ENCODE data around the gene NUDT14. TPM values are rescaled to one million over a fixed set of nuclear protein-coding genes. Genes with fewer than 3 reads are reported as not detected.

NUDT14 gene
- total RNA-seq, 1 donor from 2014 or later: 17.7 TPM

- no peak for DNase-seq (ENCODE audit: low read depth)
Observed at GRCh38 chr14:105199093-105199492, 18.0 kb upstream of the NUDT14 start.

- no peak for DNase-seq (ENCODE audit: low read depth)
Observed at GRCh38 chr14:105198588-105198987, 17.5 kb upstream of the NUDT14 start.

DNA sequence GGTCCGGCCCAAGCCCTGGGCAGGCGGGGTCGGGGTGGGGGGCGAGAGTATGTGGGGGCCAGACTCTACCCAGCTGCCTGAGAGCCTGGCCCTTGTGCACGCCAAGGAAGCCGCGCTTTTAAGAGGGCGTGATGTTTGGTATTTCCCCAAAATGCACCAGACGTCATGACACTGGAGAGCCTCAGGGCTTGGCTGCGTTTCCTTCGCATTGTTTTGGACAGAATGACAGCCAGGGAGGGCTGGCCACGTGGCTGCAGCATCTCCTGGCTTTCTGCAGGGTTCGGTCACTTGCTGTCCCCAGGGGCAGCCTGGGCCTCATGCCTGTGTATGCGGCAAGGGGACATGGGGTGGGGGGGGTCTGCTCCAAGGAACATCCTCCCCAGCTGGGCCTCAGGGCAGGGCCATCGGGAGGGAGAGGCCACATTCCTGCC is 16.1 kb upstream of the NUDT14 start:
- DNase-seq (ENCODE audit: low read depth): no peak

DNA sequence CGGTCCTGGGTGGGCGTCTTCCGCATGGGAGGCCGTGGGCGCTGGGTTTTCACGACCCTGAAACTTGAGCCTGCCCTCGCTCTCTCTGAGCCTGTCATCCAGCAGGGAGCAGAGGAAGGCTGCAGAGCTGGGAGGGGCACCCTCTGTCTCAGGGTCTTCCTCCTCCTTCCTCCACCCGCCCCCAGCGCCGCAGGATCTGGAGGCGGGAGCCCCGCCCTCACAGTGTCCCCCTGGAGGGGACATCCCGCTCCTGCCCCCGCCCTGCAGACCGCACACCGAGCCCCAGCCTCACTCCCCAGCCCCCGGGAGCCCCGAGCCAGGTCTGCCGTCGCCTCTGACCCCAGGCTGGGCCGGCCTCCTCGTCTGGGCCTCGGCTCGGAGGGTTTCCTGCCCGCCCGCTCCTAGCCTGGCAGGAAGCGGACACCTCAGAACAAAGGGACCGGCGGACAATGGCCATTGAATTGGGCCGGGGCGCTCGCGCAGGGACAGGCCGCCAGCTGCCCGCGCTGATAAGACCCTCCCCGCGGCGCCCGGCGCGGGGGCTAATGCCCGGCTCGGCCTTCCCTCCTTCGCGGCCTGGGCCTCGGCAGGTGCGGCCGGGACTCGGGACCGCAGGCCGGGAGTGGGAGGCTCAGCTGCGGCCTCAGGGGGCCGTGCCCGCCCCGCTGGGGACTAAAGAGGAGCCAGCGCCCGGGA is 15.3 kb upstream of the NUDT14 start:
- DNase-seq (ENCODE audit: low read depth): no peak

DNA sequence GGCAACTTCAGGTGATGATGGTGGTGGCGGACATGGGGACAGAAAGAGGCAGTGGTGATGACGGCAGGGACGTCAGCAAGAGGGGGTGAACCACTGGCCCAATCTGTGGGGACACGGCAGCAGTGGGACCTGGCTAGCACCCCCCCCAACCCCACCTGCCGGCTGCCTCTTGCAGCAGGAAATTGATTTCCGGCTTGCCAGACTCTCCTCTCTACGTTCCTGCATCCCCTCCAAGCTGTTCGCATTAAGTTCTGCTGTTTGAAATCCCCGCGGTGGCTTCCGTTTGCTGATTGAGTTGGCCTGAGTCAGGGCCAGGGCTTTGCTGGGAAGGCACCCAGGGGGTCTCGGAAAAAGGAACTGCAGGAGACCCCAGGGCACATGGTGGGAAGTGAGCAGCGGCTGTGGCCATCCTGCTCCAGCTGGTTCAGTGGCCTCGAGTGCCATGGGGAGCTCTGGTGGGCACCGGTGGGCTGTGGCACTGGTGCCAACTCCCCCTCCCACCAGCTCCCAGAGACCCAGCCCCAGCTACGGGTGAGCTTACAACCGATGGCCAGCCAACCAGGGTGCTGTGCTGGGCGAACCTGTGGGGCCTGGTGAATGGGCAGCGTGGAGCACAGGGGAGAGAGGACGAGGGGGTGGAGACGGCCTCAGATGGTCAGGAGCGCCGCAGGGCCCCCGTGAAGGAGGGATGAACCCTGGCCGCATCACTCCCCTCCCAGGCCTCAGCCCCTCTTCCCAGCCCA is 14.6 kb upstream of the NUDT14 start:
- DNase-seq (ENCODE audit: low read depth): no peak

DNA sequence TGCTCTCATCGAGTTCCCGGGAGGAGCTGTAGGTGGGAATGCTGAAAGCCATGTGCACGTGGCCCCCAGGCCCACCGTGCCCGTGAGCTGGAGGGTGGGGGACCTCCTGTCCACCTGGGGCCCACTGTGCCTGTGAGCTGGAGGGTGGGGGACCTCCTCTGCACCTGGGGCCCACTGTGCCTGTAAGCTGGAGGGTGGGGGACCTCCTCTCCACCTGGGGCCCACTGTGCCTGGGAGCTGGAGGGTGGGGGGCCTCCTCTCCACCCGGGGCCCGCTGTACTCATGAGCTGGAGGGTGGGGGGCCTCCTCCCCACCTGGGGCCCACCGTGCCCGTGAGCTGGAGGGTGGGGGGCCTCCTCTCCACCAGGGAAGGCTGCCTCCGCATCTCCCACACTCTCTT is 13.9 kb upstream of the NUDT14 start:
- DNase-seq (ENCODE audit: low read depth): no peak

DNA sequence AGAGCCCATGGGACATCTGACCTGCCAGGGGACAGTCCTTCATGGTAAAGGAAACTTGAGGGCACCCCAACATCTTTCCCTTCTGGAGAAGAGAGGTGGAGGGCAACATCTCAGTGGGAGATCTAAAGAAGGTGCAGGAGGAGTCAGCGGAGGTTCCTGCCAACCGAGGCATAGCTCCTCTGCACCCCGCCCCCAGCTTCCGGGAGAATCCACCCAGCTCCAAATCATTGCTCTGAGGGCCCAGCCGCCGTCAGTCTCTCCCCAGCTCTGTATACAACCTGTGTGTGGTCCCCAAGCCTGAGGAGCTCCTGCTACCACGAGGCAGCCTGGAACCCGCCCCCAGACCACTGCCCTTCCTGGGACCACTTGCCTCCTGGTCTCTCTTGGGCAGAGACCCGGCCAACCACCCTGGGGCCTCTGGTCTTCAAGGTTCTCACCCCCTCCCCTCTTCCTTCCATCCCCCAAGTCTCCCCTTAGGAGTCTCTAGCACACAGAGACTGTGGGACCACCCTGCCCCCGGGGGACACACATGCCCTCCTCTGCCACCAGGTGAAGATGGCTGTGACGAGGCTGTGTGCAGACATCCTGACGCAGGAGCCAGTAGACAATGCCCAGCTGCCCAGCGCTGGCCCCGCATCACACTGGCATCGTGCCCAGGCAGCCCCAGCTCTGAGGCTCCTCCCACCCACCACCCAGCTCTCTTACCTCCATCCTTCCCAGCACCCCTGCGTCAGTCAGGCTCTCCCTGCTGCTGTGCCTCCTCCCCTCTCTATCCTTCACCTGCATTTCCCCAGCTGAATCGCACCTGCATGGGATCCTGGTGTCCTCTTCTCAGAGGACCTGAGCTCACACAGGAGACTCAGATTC is 13.0 kb upstream of the NUDT14 start:
- DNase-seq (ENCODE audit: low read depth): peak; percentile 24

DNA sequence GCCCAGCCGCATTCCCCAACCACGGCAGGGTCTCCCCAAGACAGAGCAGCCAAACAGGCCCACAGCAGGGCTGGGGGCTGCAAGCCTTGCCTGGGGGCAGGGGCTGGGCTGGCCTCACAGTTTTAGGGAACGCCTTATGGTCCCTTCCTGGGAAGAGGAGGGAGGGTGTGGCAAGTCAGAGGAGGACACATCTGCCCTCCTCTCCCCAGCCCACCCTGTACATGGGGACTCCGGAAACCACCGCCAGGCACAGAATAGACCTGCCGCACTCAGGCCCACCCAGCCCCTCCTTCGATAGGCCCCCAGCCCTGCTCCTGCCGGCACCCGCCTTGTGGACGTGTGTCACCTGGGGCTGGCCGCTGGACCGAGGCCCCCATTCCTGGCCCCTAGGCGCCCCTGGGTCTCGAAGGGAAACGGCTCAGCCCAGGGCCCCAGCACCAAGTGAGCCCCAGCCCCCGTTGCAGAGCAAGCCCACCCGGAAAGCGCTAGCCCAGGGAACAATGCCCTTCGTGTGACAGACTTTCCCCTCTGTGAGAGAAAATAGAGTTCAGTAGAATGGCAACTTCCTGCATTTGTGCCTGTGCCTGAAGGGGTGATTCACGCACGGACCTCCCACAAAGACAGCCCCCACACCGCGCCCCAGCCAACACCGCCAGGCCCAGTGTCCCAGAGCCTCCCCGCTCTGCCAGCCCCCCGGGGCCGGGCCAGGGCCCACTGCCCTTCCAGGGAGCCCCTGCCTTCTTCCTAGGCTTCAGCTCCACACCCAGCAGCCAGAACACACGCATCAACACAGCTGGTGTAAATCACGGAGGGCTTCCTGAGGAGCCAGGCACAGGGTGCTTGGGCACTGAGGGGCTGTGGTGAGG is 12.0 kb upstream of the NUDT14 start:
- DNase-seq (ENCODE audit: low read depth): no peak

GRCh38 chr14:105187935-105188524 is 6.9 kb upstream of the NUDT14 start:
- DNase-seq (ENCODE audit: low read depth): no peak

- no peak for DNase-seq (ENCODE audit: low read depth)
Observed at GRCh38 chr14:105187116-105187515, 6.0 kb upstream of the NUDT14 start.

GRCh38 chr14:105185973-105186372 is 4.9 kb upstream of the NUDT14 start:
- DNase-seq (ENCODE audit: low read depth): no peak

DNA sequence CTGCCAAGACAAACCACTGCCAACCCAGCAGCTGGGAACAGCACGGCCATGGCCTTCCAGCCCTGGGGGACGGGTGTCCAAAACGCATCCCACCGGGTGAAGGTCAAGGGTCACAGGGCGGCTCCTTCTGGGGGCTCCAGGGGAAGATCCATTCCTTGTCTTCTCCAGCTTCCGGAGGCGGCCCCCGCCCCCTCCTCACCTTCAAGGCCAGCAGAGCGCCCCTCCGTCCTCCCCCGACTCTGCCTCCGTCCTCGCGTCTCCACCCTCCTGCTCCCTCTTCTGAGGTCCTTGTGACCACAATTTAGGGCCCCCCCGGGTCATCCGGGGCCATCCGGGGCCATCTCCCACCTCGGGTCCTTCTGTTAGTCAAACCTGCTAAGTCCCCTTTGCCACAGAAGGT is 3.9 kb upstream of the NUDT14 start:
- DNase-seq (ENCODE audit: low read depth): no peak

DNA sequence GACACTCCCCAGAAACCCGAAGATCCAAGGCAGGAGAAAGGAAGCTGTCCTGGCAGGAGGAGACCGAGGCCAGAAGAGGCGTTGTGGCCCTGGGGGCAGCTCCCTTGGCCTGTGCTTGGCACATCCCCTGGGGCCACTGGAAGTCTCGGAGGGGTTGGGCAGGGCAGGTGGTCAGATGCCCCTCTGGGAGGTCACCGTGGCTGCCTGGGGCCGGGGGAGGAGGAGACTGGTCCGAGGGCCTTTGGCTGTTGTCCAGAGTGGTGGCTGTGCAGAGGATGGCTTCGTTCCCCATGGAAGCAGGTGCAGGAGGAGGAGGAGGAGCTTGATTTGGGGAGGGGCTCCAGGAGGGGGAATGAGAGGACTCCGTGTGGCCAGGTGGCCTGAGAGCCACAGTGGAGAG is 3.3 kb upstream of the NUDT14 start:
- DNase-seq (ENCODE audit: low read depth): no peak

DNA sequence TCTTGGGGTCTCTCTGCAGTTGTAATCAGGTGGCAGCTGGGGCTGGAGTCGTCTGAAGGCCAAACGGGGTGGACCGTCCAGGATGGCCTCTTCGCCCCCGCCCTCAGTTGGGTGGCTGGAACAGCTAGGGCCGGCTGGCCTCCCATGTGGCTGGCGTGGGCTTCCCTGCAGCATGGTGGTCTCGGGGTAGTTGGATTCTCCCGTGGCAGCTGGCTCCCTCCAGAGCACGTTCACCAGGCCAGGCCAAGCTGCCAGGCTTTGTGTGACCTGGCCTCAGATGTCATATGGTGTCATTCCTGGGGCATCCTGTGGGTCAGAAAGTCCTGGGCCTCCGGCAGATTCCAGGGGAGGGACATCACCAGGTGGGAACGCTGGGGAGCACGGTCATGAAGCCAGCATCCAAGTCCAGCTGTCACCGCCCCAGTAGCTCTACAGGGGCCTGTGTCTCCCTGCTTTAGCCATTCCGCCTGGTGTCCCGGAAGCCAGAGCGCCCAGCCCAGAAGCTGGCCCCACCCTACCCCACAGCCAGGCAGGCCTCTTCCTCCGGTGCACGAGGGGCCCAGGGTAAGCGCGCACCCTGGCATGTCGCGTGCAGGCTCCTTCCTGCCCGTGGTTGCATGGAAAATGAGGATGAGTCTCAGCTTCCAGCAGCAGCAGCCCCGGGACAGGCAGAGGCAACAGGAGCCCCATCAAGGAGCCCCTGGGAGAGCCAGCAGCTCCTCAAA is 1.3 kb upstream of the NUDT14 start:
- DNase-seq (ENCODE audit: low read depth): no peak

- no peak for DNase-seq (ENCODE audit: low read depth)
Observed at GRCh38 chr14:105181549-105182295, 610 bp upstream of the NUDT14 start.

- no peak for DNase-seq (ENCODE audit: low read depth)
Observed at GRCh38 chr14:105179191-105179590, 1.9 kb downstream of the NUDT14 start.

GRCh38 chr14:105178868-105179140 is 2.3 kb downstream of the NUDT14 start:
- no peak for DNase-seq (ENCODE audit: low read depth)

- DNase-seq (ENCODE audit: low read depth): no peak
Observed at GRCh38 chr14:105178069-105178867, 2.8 kb downstream of the NUDT14 start.

DNA sequence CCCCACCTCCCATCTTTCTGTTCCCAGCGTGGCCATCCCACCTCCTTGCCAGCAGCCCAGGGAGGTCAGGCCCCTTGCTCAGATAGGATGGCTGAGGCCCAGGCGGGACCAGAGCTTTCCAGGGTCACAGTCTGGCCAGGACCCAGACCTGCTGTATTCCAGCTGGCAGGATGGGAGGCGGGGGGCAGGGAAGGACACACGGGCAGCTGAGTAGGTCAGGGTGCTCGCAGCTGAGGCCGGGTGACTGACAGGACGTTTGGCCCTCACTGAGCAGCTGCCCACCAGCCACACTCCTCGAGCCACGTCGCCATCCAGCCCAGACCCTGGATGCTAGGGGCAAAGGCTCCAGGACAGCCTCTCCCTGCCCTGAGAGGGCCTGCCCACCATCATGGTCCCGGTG is 4.0 kb downstream of the NUDT14 start:
- no peak for DNase-seq (ENCODE audit: low read depth)
